HL-60/S4 treated with retinoic acid at 250 ng/mL for 4 days and 3 days (cell line): ENCODE results near the gene MTX1.

Source experiments
- in situ Hi-C: fragments of 300-500 bp; cut with MboI; formaldehyde crosslinking; loops from 2 replicates; pipeline ENCODE4 v1.7.0; 2022; ENCODE audit warnings: low sequenced_read_pairs

Gene MTX1

DNA sequence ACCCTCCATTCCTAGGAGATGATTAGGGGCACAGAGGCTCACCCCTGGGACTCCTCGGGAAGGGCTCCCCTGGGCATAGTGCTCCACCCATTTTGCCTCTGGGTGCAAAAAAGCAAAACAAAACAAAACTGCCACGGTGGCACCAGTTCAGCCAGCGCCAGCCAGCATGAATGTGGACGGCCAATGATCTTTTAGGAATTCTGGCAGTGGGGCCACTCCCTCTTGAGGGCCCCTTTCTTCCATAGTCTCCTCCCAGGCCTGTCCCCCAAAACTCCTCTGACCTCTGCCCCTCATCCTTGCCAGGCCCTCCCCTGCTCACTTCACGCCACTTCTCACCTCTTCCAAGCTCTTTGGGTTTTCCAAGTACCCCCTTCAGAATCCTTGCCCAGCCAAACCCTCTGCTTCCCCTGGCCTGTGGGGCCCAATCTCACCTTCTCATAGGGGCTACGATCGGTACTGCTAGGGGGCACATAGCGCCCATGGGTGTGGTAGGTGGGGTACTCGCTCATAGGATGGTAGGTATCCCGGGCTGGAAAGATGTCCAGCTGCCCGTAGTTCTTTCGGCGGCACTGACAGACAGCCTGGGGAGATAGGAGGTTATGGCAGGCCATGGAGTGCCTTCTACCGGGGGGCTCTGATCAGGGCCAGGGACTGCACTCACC lies 21.6 kb upstream of the MTX1 start:
- in situ Hi-C loops, result loop anchor here (25.0 kb wide), 1 partner anchor 400 kb away; no protein-coding TSS in a partner anchor

DNA sequence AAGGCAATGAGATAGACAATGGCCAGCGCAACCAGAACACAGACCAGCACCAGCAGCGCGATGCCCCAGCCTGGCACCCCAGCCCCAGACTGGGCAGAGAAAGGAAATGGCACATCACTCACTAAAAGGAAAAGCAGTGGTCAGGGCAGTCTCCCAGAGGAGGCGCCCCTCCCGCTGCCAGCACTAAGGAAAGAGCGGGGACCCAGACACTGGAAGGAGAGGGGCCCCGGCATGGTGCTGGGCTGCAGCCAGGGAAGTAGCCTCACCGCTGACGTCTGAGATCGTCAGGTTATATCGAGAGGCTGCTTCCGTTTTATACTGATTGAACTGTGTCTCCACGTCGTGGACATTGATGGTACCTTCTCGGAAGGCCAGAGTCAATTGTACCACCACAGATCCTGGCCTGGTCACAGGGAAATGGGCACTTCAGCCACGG lies 21.0 kb upstream of the MTX1 start:
- in situ Hi-C loops, result loop anchor here (25.0 kb wide), 1 partner anchor 400 kb away; no protein-coding TSS in a partner anchor

DNA sequence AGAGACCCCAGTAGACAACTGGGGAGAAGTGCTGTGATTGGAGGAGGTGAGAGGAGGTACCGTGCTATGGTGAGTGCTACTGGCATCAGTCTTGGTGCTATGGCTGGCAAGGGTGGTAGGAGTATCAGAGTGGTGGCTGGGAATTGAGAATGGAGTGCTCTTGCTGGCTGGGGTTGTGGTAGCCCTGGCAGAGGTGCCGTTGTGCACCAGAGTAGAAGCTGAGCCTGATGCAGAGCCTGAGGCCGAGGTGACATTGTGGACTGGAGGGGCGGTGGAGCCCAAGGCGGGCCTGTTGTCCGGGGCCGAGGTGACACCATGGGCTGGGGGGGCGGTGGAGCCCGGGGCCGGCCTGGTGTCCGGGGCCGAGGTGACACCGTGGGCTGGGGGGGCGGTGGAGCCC lies 20.2 kb upstream of the MTX1 start:
- in situ Hi-C loops, result loop anchor here (25.0 kb wide), 1 partner anchor 399 kb away; no protein-coding TSS in a partner anchor

DNA sequence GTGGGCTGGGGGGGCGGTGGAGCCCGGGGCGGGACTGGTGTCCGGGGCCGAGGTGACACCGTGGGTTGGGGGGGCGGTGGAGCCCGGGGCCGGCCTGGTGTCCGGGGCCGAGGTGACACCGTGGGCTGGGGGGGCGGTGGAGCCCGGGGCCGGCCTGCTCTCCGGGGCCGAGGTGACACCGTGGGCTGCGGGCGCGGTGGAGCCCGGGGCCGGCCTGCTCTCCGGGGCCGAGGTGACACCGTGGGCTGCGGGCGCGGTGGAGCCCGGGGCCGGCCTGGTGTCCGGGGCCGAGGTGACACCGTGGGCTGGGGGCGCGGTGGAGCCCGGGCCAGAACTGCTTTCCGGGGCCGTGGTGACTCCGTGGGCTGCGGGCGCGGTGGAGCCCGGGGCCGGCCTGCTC lies 18.6 kb upstream of the MTX1 start:
- in situ Hi-C loops, result loop anchor here (25.0 kb wide), 1 partner anchor 397 kb away; no protein-coding TSS in a partner anchor

DNA sequence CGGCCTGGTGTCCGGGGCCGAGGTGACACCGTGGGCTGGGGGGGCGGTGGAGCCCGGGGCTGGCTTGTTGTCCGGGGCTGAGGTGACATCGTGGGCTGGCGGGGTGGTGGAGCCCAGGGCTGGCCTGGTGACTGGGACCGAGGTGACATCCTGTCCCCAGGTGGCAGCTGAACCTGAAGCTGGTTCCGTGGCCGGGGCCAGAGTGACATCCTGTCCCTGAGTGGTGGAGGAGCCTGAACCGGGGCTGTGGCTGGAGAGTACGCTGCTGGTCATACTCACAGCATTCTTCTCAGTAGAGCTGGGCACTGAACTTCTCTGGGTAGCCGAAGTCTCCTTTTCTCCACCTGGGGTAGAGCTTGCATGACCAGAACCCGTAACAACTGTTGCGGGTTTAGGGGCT lies 16.6 kb upstream of the MTX1 start:
- in situ Hi-C loops, result loop anchor here (25.0 kb wide), 1 partner anchor 395 kb away; no protein-coding TSS in a partner anchor

DNA sequence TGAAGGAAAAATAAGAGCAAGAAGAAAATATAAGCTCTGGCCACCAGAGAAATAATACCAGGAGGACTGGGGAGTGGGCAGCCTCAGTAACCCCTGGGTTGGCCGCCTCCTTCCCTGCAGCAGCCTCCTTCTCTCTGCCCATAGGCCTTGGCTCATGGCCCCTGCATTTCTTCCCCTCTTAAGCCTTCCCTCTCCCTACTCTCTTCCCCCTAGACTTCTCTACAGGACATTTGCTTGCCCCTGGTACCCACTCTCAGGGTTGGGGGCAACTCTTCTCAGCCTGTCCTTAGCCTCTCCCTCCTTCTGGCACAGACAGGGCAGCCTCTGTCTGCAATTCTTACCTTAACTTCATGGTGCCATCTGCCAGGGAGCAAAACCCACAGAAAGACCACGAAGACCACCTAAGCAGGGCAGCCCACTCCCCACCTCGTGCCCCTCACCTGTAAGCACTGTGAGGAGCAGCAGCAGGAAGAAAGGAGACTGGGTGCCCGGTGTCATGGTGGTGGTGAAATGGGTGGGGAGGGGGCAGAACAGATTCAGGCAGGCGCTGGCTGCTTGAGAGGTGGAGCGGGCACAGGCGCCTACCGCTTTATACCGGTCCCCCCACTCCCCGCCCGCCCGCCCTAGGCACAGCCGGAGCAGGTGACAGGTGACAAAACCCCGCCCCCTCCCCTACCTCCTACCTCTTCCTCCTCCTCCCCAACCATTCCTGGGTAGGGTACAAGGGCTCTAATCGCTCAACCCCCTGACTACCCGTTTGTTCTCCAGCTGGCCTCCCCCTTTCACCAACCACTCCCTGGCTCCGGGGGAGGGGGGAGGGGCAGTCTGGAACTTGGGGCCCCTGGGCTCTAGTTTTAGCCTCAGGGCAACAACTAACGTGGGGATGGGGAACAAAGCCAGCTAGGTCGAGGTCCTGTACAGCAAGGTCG lies 15.9 kb upstream of the MTX1 start:
- in situ Hi-C loops, result loop anchor here (25.0 kb wide), 1 partner anchor 395 kb away; no protein-coding TSS in a partner anchor

DNA sequence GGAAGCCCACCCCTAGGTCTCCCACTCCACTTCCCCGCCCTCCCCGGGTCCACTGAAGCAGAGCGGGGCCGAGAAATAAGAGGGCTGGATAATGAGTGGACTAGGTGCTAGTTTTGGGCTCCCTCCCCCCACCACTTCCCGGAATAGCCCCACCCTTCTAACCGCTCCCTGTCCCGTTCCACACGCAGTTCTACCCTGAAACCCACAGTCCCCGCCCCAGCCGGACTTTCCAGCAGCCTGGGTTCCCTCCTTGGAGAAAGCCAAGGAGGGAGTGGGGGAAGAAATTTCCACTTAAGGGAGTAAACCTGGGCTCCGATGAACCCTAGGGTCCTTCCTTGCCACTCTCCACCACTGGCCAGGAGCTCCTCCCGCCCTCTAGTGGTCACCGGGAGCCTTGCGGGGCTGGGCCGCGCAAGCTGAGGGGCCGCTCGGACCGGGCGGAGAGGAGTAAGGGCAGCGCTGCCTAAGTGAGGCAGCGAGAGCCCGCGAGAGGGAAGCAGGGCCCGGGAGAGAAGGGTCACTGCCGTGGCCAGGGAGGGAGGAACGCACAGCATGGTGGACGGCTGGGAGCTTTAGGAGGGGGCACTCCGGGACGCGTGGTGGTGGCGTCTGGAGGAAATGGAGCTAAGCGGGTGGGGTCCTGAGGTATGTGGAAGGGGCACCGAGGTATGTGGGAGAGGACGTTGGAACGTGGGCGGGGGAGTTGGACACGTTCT lies 15.1 kb upstream of the MTX1 start:
- in situ Hi-C loops, result loop anchor here (25.0 kb wide), 1 partner anchor 394 kb away; no protein-coding TSS in a partner anchor

DNA sequence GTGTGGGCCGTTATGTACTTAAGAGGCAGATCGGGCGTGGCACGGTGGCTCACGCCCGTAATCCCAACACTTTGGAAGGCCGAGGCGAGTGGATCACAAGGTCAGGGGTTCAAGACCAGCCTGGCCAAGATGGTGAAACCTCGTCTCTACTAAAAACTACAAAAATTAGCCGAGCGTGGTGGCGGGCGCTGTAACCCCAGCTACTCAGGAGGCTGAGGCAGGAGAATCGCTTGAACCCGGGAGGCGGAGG lies 14.6 kb upstream of the MTX1 start:
- in situ Hi-C loops, result loop anchor here (25.0 kb wide), 1 partner anchor 393 kb away; no protein-coding TSS in a partner anchor

DNA sequence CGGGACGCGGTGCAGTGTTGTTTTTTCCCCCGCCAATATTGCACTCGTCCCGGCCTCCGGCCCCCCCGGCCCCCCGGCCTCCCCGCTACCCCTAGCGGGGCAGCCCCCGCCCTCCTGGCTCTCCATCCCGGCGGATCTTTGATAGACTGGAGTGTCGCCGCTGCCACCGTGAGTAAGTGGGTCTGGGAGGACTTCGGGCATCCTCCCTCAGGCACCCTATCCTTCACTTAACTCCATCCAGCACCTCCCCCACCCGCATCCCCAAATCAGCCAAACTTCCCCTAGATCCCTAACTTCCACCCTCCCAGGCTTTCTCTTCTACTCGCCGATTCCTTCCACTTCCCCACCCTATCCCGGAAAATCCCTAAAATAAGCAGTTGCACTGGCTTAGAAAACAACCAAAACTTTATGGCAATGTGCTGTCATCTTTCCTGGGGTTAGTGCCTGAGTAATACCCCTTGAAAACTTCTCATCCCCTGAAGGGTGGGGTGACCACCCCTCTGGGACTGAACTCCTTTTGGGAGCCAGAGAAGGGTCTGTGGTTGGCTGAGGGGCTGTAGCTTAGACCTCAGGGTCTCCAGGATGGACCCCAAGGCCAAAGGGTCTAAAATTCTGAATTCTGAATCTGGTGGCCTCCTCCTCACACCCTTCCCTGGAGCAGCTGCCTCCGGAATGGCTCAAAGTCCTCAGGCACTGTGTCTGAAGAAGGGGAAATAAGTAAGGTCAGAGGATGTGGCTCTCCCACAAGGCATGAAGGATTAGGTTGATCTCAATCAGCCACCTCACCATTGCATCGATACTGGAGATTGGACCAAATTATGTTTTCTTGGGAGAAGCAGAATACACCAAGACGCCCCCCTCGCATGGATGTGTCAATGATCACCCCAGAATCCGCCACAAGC lies 13.0 kb upstream of the MTX1 start:
- in situ Hi-C loops, result loop anchor here (25.0 kb wide), 1 partner anchor 392 kb away; no protein-coding TSS in a partner anchor

DNA sequence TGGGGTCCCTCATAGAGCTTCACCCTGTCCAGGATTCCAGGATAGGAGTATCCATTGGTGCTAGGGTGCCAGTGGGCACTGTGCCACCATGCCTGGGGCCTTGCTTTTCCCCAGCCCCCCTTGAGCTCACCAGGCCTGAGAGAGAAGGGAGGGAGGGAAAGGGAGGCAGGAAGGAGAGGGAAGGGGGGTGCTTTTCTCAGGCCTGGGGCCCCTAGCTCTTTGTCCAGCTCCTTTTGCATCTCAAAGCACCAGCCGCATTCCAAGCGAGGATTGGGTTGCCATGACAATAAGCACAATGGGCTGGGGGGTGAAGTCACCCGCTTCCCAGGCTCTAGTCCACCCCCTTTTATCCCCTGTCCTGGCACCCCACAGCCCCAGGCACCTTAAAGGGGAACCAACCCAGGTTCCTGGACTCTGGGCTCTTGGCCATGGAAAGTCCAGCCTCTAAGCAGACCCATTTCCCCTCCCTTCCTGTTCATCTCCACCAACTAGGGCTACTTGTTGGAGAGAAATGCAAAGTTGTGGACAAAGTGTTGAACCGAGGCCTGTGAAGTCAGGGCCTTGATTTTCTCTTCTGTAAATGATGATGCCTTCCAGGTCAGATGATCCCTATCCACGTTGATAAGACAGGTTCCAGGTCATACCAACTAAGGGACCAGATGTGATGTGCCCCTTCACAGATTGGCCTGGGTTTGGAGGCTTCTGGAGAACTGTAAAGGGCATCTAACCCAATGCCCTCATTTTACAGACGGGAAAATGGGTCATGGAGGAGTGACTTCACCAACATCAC lies 12.2 kb upstream of the MTX1 start:
- in situ Hi-C loops, result loop anchor here (25.0 kb wide), 1 partner anchor 391 kb away; no protein-coding TSS in a partner anchor

DNA sequence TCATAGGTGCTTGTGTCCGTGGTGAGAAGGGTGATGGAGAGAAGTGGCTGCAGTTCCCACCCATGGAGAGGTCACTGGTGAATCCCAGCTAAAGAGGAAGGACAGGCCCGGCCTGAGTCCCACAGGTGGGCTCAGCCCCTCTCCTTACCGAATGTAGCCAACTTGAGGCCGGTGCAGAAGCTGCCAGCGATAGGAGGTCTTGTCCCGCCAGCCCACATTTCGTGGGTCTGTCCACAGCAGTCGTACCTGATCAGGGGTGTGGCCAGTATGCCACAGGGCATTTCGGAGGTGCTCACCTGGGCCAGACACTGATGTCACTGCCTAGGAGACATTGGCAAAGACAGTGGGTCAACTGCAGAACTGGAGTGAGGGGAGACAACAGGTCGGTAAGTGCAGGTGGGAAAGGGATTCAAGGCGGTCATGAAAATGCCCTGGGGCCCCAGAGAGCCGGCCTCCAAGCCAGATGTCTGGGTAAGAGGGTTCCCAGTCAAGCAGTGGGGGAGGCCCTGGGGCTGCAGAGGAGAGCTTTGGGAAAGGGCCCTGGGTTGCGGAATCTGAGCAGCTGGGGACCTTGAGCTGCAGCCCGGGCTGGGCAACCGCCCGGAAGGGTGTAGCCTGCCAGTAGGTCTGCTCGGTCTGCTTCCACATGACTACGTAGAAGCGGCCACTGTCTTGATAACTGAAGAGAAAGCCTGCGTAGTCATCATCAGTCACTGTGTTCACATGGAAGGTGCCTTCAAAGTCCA lies 11.4 kb upstream of the MTX1 start:
- in situ Hi-C loops, result loop anchor here (25.0 kb wide), 1 partner anchor 390 kb away; no protein-coding TSS in a partner anchor

DNA sequence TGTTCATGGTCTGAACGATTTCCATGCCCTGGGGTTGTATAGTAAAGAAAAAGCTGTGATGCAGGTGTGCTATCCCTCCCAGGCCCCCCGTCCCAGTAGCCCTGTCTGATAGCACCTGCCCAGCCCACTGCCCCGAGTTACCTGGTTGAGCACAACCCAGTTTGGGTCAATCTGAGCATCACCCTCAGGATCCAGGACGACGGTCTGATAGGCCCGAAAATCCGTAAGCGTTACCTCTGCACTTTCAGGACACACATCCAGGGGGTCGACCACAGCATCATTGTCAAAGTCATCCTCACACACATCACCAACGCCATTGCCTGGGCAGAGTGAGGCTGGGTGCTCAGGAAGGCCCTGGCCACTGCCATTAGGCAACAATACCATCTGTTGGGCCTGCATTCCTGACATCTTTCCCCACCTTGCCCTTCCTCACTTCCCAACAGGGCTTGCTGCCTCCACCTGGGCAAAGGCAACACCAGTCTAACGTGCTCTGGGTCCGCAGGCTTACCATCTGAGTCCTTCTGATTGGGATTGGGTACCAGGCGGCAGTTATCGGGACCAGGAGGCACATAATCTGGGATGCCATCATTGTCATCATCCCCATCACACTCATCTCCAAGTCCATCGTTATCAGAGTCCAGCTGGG lies 10.5 kb upstream of the MTX1 start:
- in situ Hi-C loops, result loop anchor here (25.0 kb wide), 1 partner anchor 389 kb away; no protein-coding TSS in a partner anchor

DNA sequence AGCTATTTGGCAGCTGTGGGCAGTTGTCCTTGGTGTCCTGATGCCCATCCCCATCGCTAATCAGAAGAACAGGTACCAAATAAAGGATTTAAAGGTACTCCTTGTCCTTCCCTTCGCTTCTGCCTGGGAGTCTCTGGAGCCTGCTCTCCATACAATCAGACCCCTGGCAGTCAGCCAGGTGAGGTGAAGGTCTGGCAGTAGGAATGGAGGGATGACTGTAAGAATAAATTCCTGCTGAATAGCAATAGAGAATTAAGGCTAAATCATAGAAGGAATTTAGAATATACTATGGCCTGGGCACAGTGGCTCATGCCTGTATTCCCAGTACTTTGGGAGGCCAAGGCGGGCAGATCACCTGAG lies 10.0 kb upstream of the MTX1 start:
- in situ Hi-C loops, result loop anchor here (25.0 kb wide), 1 partner anchor 389 kb away; no protein-coding TSS in a partner anchor

DNA sequence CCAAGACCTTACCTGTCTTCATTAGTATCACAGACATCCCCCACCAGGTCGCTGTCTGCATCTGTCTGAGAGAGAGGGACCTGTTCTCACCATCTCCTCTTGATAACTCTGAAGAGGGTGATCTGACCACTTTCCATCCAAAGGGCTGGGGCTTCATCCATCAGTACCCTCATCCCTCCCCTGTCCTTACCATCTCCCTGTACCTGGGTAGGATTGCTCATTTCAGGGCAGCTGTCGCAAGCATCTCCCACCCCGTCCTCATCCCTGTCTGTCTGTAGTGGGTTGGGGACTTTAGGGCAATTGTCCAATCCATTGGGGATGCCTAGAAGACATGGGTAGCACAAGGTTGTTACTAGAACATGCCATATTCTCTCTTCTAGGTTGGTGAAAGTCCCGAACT lies 8.7 kb upstream of the MTX1 start:
- in situ Hi-C loops, result loop anchor here (25.0 kb wide), 1 partner anchor 388 kb away; no protein-coding TSS in a partner anchor

DNA sequence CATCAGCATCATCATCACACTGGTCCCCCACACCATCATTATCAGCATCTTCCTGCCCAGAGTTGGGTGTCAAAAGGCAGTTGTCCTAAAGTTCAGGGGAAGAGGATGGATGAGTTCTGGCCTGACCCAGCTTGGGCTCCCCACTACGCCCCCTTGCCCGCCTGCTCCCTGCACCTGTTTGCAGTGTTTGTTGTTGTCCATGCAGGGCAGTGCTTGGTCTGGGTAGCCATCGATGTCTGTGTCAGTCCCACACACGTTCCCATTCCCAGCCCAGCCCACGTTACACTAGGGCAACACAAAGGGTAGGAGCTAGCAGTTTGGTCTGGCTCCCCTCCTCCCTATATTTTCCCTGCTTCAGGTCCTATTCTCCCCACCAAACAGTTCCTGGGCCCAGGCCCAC lies 7.6 kb upstream of the MTX1 start:
- in situ Hi-C loops, result no loop called here

DNA sequence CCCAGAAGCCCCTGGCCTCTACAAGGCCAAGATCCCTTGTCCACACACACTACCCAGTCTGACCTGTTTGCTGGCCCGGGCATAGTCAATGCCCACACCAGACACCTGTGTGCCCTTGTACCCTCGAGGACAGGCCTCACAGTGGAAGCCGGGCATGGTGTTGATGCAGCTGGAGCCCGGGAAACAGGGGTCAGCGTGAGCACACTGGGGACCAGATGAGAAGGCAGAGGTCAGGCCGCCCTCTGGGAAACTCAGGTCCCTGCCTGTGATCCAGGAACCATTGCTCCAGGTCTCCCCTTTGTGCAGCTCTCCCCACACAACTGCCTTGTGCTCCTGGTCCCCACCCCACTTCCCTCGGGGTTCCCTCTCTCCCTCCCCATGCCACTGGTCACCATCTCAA lies 6.3 kb upstream of the MTX1 start:
- in situ Hi-C loops, result no loop called here

DNA sequence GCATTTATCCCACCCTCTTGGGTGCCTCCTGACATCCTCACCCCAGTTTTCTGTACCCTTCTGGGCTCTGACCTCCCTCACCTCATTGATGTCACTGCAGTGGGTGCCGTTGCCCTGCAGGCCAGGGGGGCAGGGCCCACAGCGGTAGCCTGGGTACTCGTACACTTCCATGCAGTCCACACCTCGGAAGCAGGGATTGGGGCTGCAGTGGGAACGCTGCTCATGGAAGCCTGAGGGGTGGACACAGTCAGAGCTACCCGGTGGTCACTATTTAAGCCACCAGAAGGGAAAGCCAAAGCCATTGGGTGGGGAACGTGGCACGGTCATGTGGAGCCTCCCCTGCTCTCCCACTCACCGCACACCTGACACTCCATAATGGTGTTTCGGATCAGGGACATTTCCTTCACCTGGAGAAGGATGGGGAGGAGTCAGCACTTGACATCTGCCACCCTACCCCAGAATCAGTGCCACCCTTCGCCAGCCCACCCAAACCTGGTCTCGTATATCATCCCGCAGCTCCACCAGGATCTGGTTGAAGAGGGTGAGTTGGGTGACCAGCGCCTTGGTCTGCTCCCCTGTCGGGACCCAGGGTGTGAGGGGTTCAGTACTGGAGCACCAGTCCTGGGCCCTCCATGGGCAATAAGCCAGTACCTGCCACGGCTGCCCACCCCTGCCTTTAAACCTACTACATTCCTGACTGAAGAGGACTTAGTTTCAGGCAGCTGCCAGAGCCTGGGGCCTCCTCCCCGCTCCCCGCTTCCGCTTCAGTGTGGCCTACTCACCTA lies 5.6 kb upstream of the MTX1 start:
- in situ Hi-C loops, result no loop called here
